OCI-LY1 (cell line): ENCODE results near the gene FOXA3.
"Not testable (repeated sequence)": the region's sequence is repeated elsewhere in the genome, so short reads cannot be mapped to it uniquely, and the experiment has no call there.

ENCODE experiments used
- H2AFZ ChIP-seq: fragments of 200-600 bp; sonication (generic), shearing (Covaris generic); 2 replicates; pipeline ENCODE4 v1.6.0; 2014; ENCODE audit warnings: antibody characterized with exemption, mild to moderate bottlenecking, low read length
- H3F3A ChIP-seq: fragments of 200-600 bp; sonication (generic), shearing (Covaris generic); 2 replicates; pipeline ENCODE4 v1.6.0; 2014; ENCODE audit warnings: mild to moderate bottlenecking, antibody characterized with exemption, low read length, moderate library complexity; ENCODE audit not compliant: insufficient read depth
- H3K27ac ChIP-seq: fragments of 200-600 bp; sonication (generic); 2 replicates; pipeline ENCODE4 v1.5.1; 2014; ENCODE audit warnings: low read length, mixed run types, mild to moderate bottlenecking, low read depth; ENCODE audit not compliant: poor library complexity, severe bottlenecking
- H3K27me3 ChIP-seq: fragments of 200-600 bp; sonication (generic); 2 replicates; pipeline ENCODE4 v1.6.0; 2014; ENCODE audit warnings: antibody characterized with exemption, mild to moderate bottlenecking, low read length, moderate library complexity; ENCODE audit not compliant: insufficient read depth
- H3K36me3 ChIP-seq: fragments of 200-600 bp; sonication (generic); 2 replicates; pipeline ENCODE4 v1.6.1; 2014; ENCODE audit warnings: mild to moderate bottlenecking, antibody characterized with exemption, low read length, moderate library complexity, mixed read lengths; ENCODE audit not compliant: insufficient read depth
- H3K4me1 ChIP-seq: fragments of 200-600 bp; sonication (generic); 2 replicates; pipeline ENCODE4 v1.5.1; 2014; ENCODE audit warnings: mild to moderate bottlenecking, low read length, moderate library complexity; ENCODE audit not compliant: insufficient read depth, severe bottlenecking
- H3K4me2 ChIP-seq: fragments of 200-600 bp; sonication (generic), shearing (Covaris generic); 2 replicates; pipeline ENCODE4 v1.6.1; 2014; ENCODE audit warnings: low read length
- H3K4me3 ChIP-seq: fragments of 200-600 bp; sonication (generic); 2 replicates; pipeline ENCODE4 v1.5.1; 2014; ENCODE audit warnings: low read length, low read depth, mild to moderate bottlenecking, mixed read lengths; ENCODE audit not compliant: poor library complexity, severe bottlenecking
- H3K79me2 ChIP-seq: fragments of 200-600 bp; shearing (Covaris generic); 2 replicates; pipeline ENCODE4 v1.6.1; 2016; ENCODE audit warnings: mixed run types, low read length, mixed read lengths; ENCODE audit not compliant: insufficient read depth
- H3K9ac ChIP-seq: fragments of 200-600 bp; sonication (generic), shearing (Covaris generic); 2 replicates; pipeline ENCODE4 v1.6.1; 2014; ENCODE audit warnings: mild to moderate bottlenecking, low read length, mixed read lengths
- H3K9me2 ChIP-seq: fragments of 200-600 bp; sonication (generic), shearing (Covaris generic); 2 replicates; pipeline ENCODE4 v1.6.1; 2014; ENCODE audit warnings: low read depth, mild to moderate bottlenecking, low read length, mixed read lengths
- H3K9me3 ChIP-seq: fragments of 200-600 bp; shearing (Covaris generic); 2 replicates; pipeline ENCODE4 v1.6.1; 2014; ENCODE audit warnings: low read length, mixed read lengths
- H4K20me1 ChIP-seq: fragments of 200-600 bp; sonication (generic), shearing (Covaris generic); 2 replicates; pipeline ENCODE4 v1.6.0; 2016; ENCODE audit warnings: mild to moderate bottlenecking, low read length; ENCODE audit not compliant: insufficient read depth
- CTCF ChIP-seq: fragments of 200-600 bp; sonication (generic), shearing (Covaris generic); IDR thresholded peaks from 2 replicates; pipeline ENCODE4 v1.5.1; 2017; ENCODE audit warnings: mild to moderate bottlenecking, antibody characterized with exemption, low read length, moderate library complexity, mixed read lengths
- EZH2 ChIP-seq: fragments of 200-600 bp; sonication (generic), shearing (Covaris generic); IDR thresholded peaks from 2 replicates; pipeline ENCODE4 v1.8.0; 2017; ENCODE audit warnings: borderline replicate concordance, mixed run types, mild to moderate bottlenecking, antibody characterized with exemption, low read length, moderate library complexity, mixed read lengths

Gene FOXA3

GRCh38 chr19:45866400-45867176 lies 2.5 kb downstream of the FOXA3 start:
- TF ChIP-seq CTCF (no peak), EZH2 (no peak)
- H3K4me1 ChIP-seq = peaks cover 22% of the 10 kb centered on the region
- H4K20me1 ChIP-seq = no peaks in the 10 kb centered on the region
- H3K36me3 ChIP-seq = no peaks in the 10 kb centered on the region
- no peak overlapping the region for H3K9ac ChIP-seq
- H3K4me2 ChIP-seq = no peak overlapping the region
- no peaks in the 10 kb centered on the region for H3K27me3 ChIP-seq
- H3F3A ChIP-seq = 0 out of 2 replicates have a peak, but pooled peaks cover 3% of the 10 kb centered on the region
- H3K27ac ChIP-seq = no peak overlapping the region
- H3K9me2 ChIP-seq = no peaks in the 10 kb centered on the region
- H2AFZ ChIP-seq = no peak overlapping the region
- no peaks in the 10 kb centered on the region for H3K9me3 ChIP-seq
- no peak overlapping the region for H3K4me3 ChIP-seq
- H3K79me2 ChIP-seq = peaks cover 7% of the 10 kb centered on the region; the same call in 1 of the 2 replicates

- not testable (repeated sequence) for H3K79me2 ChIP-seq, H3K36me3 ChIP-seq, H3K4me2 ChIP-seq, H3K9me2 ChIP-seq, H3K27me3 ChIP-seq, H4K20me1 ChIP-seq, H3K9me3 ChIP-seq, H3K27ac ChIP-seq, H3K4me3 ChIP-seq, H3F3A ChIP-seq, H3K9ac ChIP-seq, H2AFZ ChIP-seq
- peaks cover 15% of the 10 kb centered on the region for H3K4me1 ChIP-seq
These were observed 3.1 kb downstream of the FOXA3 start for GRCh38 chr19:45867241-45867640.

GRCh38 chr19:45870798-45871197 lies 6.7 kb downstream of the FOXA3 start:
- no peaks in the 10 kb centered on the region for H3F3A ChIP-seq
- no peaks in the 10 kb centered on the region for H3K4me1 ChIP-seq
- H3K9me2 ChIP-seq = no peaks in the 10 kb centered on the region
- TF ChIP-seq EZH2 = no peak
- no peak for TF ChIP-seq CTCF
- no peak overlapping the region for H2AFZ ChIP-seq
- H3K9ac ChIP-seq = no peak overlapping the region
- H4K20me1 ChIP-seq = no peaks in the 10 kb centered on the region
- no peaks in the 10 kb centered on the region for H3K79me2 ChIP-seq
- H3K9me3 ChIP-seq = no peaks in the 10 kb centered on the region
- H3K36me3 ChIP-seq = no peaks in the 10 kb centered on the region
- H3K27ac ChIP-seq = no peak overlapping the region
- H3K4me3 ChIP-seq = no peak overlapping the region
- peaks cover 4% of the 10 kb centered on the region; the same call in 1 of the 2 replicates for H3K27me3 ChIP-seq
- H3K4me2 ChIP-seq = no peak overlapping the region
